Measurements from ENCODE around the gene SLC7A6. TPM values are rescaled to one million over a fixed set of nuclear protein-coding genes. Genes with fewer than 3 reads are reported as not detected.

SLC7A6 gene
- total and polyA plus RNA-seq, 2 of the 8 experiments (the other 6 are each of a cell fraction or from before 2014, with no cell fraction given) = 28.0 to 37.8 TPM

GRCh38 chr16:68285683-68286082 lies 21.4 kb downstream of the SLC7A6 start:
- H3K18ac ChIP-seq (ENCODE audit: extremely low read depth, low read length) = no peak overlapping the region
- H2BK20ac ChIP-seq (ENCODE audit: low read length) = no peak overlapping the region
- H3K79me1 ChIP-seq (ENCODE audit: low read depth, low read length) = 0 out of 2 replicates have a peak, but pooled peaks cover 3% of the 10 kb centered on the region
- POLR2A ChIA-PET (ENCODE audit: partially characterized antibody) = interaction anchor here (2.4 to 4.9 kb wide), 3 partner anchors 14 to 26 kb away, joined by 9 to 19 read pairs (median 11); partner anchors contain the start of genes PRMT7, SLC7A6 and SLC7A6OS
- H3K9me3 ChIP-seq (ENCODE audit: insufficient read depth in 2 of 2, low read depth in 1 of 2, low read length in 1 of 2) = no peaks in the 10 kb centered on the region
- H2BK15ac ChIP-seq (ENCODE audit: low read length) = no peak overlapping the region
- H3K4me1 ChIP-seq (replicated peaks in 1 of 4; ENCODE audit: control insufficient read depth in 3 of 4, insufficient read depth in 4 of 4, low read length in 3 of 4) = no peaks in the 10 kb centered on the region
- H3K4ac ChIP-seq (replicated peaks; ENCODE audit: insufficient read length, low read depth, low read length) = no peak overlapping the region
- no peak overlapping the region for H3K56ac ChIP-seq (replicated peaks; ENCODE audit: insufficient read length, low read depth, low read length)
- peaks cover 2 to 15% of the 10 kb centered on the region in 2 experiments for H4K20me1 ChIP-seq (replicated peaks in 1 of 2; ENCODE audit: control insufficient read depth in 1 of 2, insufficient read depth in 2 of 2, low read length in 2 of 2)
- H3K79me2 ChIP-seq (ENCODE audit: control insufficient read depth in 1 of 2, insufficient read depth in 2 of 2, low read length in 2 of 2) = no peaks in the 10 kb centered on the region
- FAIRE-seq (no peak), DNase-seq (ENCODE audit: low read depth in 1 of 2, low spot score in 2 of 2) (no peak)
- no peak overlapping the region for H2AK5ac ChIP-seq (ENCODE audit: low read depth, low read length)
- H3K23me2 ChIP-seq (ENCODE audit: low read depth, low read length) = no peaks in the 10 kb centered on the region; the same call in 1 of the 2 replicates
- H4K5ac ChIP-seq (ENCODE audit: insufficient read length, low read depth, low read length) = no peak overlapping the region
- H3K14ac ChIP-seq (ENCODE audit: insufficient read length) = no peak overlapping the region
- no peak overlapping the region for H4K8ac ChIP-seq (ENCODE audit: extremely low read depth, insufficient read depth, low read length)
- no peak overlapping the region for H2BK12ac ChIP-seq (ENCODE audit: low read depth, low read length)
- H4K91ac ChIP-seq (replicated peaks; ENCODE audit: insufficient read length, low read length) = no peak overlapping the region
- H3K9ac ChIP-seq (replicated peaks in 1 of 4; ENCODE audit: extremely low read depth in 1 of 4, low read depth in 3 of 4, low read length in 3 of 4) = no peak overlapping the region
- no peak overlapping the region for H2AFZ ChIP-seq (ENCODE audit: low read length)
- no peak overlapping the region for H2BK5ac ChIP-seq (ENCODE audit: low read depth, low read length)
- H3K27me3 ChIP-seq (replicated peaks in 1 of 4; ENCODE audit: control insufficient read depth in 3 of 4, extremely low read depth in 1 of 4, insufficient read depth in 3 of 4, low read length in 3 of 4) = no peaks in the 10 kb centered on the region
- peaks cover 0 to 3% (median 0%) of the 10 kb centered on the region in 4 experiments; a peak in 2 of 8 replicates for H3K36me3 ChIP-seq (ENCODE audit: control insufficient read depth in 2 of 4, insufficient read depth in 4 of 4, low read length in 3 of 4)
- H3K23ac ChIP-seq (ENCODE audit: insufficient read length) = no peak overlapping the region
- H3K4me2 ChIP-seq (ENCODE audit: insufficient read depth in 1 of 2, low read depth in 2 of 2, low read length in 2 of 2) = no peak overlapping the region
- H2BK120ac ChIP-seq (replicated peaks; ENCODE audit: low read depth, low read length) = no peak overlapping the region
- no peak overlapping the region for H3K4me3 ChIP-seq (ENCODE audit: extremely low read depth in 1 of 4, insufficient read depth in 2 of 4, low read depth in 3 of 4, low read length in 4 of 4)
- 75% methylated on average over 2 of the region's 3 CpGs; no CpG with 5 or more reads in 1 of the 2 experiments for WGBS, 2 experiments (ENCODE audit: extremely low coverage in 1 of 2, insufficient coverage in 1 of 2, insufficient read length in 1 of 2, insufficient replicate concordance in 2 of 2, low coverage in 1 of 2, low lambda C conversion rate in 2 of 2, missing lambda C conversion rate in 1 of 2)
- H3K27ac ChIP-seq (ENCODE audit: low read depth, low read length) = no peak overlapping the region
- CTCF ChIA-PET (ENCODE audit: partially characterized antibody) = interaction anchor here (0.7 to 20.4 kb wide), 8 partner anchors 9 to 344 kb away, joined by 3 to 233 read pairs (median 6); partner anchors contain the start of gene SLC7A6
- TF ChIP-seq ATF3 (IDR thresholded peaks at IDR 0.05; ENCODE audit: insufficient read depth, low read depth, low read length) (no peak), EZH2 (IDR thresholded peaks at IDR 0.05; ENCODE audit: low read depth, low read length, severe bottlenecking) (no peak), RAD21 (IDR thresholded peaks at IDR 0.05 in 1 of 2, conservative IDR thresholded peaks at IDR 0.05 in 1 of 2; ENCODE audit: low read depth in 2 of 2, low read length in 2 of 2) (no peak), HDAC6 (IDR thresholded peaks at IDR 0.05; ENCODE audit: low read depth, low read length) (no peak), KDM1A (IDR thresholded peaks at IDR 0.05; ENCODE audit: borderline replicate concordance, low read length) (no peak), CBX8 (IDR thresholded peaks at IDR 0.05; ENCODE audit: borderline replicate concordance, low read depth, low read length) (no peak), SP1 (IDR thresholded peaks at IDR 0.05; ENCODE audit: low read depth, low read length) (no peak), CHD2 (IDR thresholded peaks at IDR 0.05; ENCODE audit: low read length) (no peak), TAF7 (optimal IDR thresholded peaks at IDR 0.05; ENCODE audit: borderline replicate concordance, low read depth, low read length) (no peak), SP2 (IDR thresholded peaks at IDR 0.05; ENCODE audit: low read length) (no peak), TCF12 (IDR thresholded peaks at IDR 0.05; ENCODE audit: low read depth, low read length) (no peak), ASH2L (IDR thresholded peaks at IDR 0.05; ENCODE audit: low read length) (no peak), ZNF274 (IDR thresholded peaks at IDR 0.05; ENCODE audit: borderline replicate concordance, extremely low read depth, low read length) (no peak), SIX5 (IDR thresholded peaks at IDR 0.05; ENCODE audit: low read depth, low read length) (no peak)
